GM19238 (cell line): ENCODE measurements around the gene ZDHHC11B.

ENCODE experiments used
- DNase-seq: peaks from one replicate; pipeline ENCODE4 v3.0.0; 2011; ENCODE audit warnings: low spot score; ENCODE audit not compliant: insufficient read length

ZDHHC11B gene

DNA sequence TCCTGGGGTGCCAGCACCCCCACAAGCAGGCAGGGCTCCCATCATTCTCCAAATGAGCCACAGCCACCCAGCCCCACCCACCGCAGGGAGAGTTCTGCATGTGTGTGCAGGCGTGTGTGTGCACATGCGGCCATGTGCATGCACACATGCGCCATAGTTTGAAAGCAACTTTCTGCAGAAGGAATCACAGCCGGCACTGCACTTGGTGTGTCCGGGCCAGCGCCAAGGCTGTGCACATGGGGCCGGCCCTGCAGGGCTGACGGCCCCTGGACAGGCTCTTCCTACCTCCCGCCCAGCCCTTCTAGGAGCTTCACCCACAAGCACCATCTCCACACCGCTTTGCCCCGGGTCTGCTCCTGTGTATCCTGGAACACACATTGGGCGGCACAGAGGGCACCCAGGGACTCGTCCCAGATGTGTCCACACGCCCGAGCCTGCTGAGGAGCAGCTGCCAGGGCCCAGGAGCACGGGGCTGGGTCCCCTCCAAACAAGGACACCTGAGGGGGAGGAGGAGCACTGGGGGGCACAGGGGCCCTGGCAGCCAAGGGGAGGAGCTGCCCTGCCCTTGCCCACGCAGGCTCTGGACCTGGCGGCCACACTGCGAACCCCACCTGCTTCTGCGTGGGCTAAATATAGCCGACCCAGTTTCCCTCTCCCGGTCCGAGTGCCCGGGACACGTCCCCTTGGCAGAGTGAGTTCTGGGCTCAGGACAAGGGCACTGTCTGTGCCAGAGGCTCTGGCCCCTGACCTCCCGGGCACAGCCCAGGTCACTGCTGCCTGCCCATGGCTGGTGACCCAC lies 110.5 kb downstream of the ZDHHC11B start:
- no peak for DNase-seq

DNA sequence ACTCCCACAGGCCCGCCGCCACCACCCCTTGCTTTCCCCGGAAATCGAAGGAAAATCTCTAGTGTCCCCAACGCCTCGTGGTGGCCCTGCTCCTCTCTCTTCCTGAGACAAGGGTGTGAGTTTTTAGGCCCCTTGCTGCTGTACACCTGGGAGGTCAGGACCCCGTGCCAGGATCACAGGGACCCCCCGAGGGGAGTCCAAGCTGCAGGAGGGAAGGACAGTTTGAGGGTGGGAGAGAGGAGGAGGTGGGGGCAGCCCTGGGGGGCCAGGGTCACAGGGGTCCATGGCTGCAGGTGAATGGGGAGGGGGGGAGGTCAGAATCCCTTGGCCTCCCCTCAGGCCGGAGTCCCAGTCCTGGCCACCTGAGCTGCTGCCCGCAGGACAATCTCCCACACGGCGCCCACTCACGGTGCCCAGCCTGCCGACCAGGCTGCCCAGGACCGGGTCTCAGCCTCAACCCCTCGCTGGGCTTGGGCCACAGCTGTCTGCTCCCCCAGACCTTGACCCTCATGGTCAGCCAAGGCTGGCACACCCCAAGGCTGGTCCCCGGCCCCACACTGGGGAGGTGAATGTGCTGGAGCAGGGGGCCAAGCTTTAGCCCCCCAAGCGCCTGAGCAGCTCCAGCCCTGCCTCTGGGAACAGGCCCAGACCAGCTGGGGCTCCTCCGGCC lies 111.2 kb downstream of the ZDHHC11B start:
- no peak for DNase-seq

DNA sequence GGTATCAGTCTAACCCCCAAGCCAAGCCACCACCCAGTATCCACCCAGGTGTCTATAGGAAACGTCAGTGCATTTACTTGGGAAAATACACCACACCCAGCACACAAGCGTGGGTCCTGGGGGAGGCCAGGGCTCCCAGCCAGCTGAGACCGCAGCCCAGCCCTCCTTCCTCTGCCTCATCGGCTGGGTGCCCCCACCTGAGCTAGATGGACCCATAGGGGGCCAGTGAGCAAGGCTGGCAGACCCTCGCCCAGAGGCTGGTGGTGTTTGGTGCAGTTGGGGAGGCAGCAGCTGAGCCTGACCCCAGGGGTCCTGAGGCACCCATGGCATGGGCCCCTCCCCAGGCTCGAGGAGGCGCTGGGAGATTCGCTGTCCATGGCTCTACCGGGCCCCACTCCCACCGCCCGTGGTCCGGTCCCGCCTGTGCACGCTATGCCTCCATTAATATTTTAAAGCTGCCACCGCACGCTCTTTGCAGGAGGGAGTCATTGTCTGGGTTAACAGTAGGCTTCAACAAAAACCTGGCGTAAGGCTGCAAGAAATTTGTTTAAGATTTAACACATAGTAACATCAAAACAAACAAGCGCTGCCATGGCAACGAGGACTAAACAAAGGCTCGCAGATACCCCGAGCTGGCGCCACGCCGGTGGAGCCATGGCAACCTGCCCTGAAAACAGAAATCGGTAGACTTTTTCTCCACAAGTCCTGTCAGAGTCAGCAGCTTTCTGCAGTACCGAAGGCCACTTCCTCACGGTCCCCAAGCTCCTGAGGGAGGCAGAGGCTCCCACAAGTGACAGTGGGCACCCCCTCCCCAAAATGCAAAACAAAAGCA lies 112.0 kb downstream of the ZDHHC11B start:
- no peak for DNase-seq

DNA sequence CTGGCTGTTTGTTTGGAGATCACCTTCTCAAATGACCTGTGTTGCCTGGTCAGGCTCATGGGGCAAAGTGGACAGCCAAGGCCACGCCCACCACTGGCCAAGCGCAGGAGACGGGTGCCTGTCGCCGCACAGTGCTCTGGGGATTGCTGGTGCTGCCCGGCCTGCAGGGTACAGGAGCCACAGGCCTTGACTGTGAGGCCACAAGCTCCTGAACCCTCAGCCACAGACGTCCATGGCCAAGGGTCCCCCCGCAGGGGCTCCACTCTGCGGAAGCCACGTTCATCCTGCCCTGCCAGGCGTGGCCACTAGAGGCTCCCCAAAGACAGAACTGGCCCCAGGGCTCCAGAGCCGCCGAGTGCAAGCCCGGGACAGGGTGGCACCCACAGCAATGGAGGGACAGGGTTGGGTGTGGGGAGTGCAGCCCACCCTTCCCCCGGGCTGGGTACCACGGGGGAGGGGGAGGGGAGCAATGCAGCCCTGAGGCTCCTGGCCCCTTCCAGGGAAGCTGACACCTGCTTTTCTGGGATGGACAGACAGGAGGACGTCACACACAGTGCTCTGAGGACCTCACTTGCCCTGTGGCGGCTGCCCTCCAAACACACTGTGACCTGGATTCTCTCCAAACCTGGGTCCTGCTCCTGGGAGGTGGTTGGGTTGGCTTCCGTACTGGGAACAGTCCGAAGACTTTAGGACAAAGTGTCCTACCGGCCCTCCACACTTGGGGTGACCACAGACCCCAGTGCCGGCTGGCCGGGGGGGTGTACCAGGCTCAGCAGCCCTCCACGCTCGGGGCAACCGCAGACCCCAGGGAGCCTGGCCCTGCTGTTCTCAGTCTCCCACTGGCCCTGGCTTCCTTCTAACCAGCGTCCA lies 112.8 kb downstream of the ZDHHC11B start:
- peak; percentile 68 for DNase-seq

DNA sequence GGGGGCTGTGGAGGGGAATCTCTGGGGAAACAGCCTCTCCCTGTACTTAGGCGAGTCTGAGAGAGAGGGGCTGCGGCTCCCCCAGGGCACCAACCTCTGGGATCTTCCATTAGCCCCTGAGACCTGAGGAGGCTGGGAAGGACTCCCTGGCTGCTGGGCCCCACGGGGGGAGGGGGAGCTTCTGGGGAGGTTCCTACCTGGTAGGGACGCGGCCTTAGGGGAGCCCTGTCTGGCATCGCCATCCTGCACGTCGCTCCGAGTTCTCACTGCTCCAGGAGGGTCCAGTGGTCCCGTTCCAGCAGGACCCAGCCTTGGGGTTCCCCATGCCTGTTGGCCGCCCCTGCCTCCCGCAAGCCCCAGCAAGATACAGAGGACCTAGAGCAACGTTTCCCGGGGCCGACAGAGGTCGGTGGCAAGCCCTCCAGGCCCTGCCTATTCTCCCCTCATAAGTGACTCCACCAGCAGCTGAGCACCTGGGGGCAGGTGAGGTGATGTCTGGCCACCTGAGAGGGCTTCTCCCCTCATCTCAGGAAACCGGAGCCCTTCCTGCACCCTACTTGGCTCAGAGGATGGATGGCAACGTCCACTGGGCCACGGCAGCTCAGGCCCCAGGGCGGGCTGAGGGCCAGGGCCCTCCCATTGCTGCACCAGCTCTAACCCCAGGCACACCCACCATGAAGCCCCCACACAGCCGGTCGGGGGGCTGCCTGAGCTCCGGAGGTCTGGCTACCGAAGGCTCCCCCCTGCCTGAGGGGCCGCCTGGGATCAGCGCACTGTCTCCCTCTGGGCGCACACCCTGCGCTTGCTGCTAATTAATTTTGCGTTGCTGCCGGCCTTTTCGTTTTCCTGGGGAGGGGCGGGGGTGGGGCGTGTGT lies 113.9 kb downstream of the ZDHHC11B start:
- no peak for DNase-seq

DNA sequence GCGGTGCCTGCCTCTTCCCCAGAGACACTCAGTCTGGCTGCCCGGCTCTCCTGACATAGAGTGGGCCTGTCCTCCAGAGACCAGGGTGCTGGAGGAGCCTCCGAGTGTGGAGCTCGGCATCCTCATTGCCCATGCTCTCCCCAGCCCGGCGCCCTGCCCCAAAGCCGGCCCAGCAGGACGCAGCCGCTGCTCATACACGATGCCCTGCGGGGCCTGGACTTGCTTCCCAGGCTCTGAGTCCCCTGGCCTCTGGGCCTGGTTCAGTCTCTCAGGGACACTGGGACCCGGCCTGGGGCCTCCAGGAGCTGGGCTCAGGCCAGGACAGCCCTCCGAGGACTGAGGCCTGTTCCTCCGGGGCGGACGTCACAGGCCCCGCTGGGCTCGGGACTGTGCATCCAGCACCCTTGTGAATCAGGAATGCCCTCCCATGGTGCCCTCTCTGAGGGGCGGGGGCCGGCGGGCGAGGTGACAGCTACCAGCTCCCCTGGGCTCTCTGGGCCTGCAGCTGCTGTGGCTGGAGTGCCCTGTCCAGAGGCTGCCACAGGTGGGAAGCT lies 114.6 kb downstream of the ZDHHC11B start:
- no peak for DNase-seq

DNA sequence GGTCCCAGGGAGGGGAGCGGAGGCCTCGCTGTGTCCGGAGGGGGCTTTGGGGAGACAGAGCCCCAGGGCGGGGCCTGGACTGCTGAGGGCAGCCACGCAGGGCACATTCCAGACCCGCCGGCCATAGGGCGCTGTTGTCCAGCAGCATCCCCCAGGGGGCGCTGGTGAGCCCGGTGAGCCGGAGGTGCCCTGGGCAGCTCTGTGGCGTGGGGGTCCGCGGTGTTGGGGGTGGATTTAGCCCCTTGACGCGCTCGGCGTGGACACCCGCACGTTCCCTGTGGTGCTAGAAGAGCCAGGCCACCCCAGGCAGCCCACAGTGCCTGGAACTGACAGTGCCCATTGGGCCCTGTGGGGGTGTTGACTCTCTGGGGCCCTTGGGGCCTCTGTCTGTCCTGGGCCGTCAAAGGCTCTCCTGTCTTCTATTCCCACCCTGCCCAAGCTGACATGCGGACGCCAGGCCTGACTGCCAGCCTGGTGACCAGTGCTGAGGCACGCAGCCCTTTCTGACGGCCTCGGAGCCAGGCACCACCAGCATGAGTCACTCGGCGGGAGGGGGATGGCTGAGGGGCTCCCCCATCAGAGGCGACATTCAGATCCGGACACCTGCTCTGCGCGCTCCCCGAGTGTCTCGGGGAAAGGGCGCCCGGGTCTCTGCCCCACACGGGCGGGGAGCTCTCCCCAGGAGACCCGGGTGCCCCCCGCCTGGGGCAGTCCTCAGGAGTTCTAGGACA lies 115.3 kb downstream of the ZDHHC11B start:
- DNase-seq = no peak

DNA sequence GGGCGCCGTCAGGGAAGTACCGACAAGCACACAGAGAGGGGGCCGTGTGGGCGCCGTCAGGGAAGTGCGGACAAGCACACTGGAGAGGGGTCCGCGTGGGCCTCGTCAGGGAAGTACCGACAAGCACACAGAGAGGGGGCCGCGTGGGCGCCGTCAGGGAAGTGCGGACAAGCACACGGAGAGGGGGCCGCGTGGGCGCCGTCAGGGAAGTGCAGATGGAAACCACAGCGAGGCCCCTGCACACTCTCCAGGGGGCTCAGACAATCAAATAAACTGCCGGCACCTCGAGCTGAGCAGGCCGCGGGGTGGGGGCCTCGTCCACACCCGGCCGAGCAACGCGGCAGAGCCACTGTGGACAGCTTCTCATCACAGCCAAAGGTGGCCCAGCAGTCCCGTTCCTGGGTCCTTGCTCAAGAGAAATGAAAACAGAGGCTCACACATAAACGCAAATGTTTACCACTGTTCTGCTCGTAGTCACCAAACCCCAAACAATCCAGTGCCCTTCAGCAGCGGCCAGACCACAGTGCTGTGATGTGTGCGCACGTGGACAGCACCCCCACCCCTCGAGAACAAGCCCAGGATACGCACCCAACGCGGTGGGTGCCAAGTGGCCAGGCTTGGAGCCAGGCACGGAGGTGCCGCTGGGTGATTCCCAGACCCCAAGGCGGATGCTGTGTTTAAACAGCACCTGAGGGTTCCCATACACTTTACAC lies 116.1 kb downstream of the ZDHHC11B start:
- no peak for DNase-seq

DNA sequence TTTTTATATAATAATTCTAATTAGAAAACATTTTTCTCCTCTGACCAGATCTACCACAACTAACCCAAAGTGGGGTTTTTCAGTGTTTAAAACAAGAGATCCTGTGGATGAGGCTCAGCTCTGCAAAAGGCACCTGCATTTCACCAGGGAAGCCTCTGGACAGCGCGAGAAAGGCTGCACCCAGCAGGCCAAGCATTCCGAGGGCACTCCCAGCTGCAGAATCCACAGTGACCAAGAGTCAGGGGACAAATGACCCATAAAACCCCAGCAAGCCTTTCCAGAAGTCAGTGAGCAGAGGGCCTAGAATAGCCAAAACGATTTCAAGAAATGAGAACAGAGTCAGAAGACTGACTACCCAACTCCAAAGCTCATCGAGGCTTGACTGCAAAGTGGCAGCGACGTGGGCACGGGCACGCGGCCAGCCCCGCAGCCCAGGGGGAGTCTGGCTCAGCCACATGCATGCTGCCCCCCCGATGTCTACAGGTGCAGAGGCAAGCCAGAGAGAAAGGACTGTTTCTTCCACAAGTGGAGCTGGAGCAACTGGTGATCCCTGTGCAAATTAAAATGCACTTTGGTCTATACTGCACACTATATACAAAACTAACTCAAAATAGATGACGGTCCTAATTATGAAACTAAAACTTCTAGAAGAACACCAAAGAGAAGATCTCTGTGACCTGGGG lies 117.6 kb downstream of the ZDHHC11B start:
- no peak for DNase-seq

DNA sequence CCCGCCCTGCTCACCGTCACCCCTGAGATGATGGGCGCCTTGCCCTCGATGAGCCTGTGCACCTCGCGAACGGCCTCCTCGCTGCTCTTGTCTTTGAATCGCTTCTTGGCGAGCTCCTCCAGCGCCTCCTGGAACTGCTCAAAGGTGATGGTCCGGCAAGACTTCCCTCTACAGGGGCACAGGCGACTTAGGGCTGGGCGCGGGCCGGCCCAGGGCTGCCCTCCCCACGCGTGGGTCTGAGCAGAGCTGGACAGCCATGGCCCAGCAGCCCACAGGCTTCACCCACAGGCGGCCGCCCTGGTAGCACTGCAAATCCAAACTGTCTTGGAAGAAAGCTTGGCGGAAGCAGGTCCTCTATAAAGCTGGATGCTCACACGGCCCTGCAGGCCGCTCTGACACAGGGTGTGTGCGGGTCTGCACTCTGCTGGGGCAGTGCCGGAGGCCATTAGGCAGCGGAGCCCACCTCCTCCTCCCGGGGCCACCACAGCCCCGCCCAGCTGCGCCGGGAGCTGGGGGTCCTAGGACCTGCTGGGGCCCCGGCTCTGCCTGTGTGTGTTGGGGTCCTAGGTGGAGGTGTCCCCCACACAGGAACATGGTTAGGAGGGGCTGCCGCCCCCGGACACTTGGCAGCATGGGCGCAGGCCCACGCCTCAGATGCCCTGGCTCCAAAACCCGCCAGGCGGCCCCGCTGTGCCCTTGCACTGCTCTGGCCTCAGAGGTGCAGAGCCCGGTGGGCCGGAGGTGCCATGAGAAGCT lies 118.4 kb downstream of the ZDHHC11B start:
- DNase-seq = no peak

DNA sequence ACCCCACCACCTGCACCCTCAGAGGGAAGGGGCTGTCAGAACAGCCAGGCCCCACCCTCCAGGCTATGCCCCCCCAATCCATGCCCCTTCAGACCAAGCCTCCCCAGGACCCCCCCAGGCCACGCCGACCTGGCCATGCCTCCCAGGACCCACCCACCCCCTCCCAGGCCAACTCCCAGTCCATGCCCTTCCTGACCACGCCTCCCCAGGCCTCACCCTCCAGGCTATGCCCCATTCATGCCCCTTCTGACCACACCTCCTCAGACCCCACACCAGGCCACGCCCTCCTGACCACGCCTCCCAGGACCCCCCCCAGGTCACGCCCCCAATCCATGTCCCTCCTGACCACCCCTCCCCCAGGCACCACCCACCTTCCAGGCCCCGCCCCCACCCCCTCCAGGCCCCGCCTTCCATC lies 119.0 kb downstream of the ZDHHC11B start:
- no peak for DNase-seq

DNA sequence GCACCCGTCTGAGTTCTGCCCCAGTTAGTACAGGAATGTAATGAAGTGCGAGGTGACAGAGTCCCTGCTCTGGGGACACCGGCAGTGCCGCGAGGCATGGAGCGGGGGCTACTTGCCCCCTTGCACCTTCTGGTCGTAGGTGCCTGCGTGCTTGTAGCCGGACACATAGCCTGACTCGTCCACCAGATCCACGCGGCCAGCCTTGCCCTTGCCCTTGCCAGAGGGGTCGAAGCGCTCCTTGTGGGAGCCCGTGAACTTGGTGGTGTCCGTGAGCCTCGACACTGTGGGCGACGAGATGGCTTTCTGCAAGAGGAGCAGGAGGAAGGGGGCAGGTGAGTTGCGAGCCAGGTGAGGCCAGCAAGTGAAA lies 119.6 kb downstream of the ZDHHC11B start:
- DNase-seq = no peak

DNA sequence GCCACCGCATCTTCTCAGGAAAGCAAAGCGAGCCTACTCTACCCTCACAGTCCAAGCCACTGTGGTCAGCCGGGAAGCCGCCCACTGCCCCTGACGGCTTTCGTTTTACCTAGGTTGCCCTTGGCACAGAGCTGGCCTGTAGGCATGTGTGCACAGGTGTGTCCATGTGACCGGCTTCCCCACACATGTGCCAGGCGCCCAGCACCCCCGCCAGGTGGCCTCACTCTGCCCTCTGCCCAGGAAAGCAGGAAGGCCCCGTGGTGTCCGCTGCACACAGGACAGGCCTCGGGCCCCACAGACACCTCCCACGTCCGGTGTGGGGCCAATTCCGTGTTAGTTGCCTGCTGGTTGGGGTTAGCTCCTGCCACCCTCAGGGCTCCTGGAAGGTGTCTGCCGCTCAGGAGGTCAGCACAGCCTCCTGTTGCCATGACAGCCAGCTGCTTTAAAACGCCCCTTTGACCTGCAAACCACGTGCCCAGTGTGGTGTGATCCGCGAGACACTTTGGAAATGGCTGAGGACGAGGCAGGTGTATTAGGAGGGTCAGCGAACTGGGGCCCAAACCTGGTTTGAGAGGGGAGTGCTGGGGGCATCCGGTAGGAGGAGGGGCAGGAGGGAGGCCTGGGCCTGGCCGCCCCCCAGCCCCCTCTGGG lies 120.1 kb downstream of the ZDHHC11B start:
- DNase-seq = no peak

DNA sequence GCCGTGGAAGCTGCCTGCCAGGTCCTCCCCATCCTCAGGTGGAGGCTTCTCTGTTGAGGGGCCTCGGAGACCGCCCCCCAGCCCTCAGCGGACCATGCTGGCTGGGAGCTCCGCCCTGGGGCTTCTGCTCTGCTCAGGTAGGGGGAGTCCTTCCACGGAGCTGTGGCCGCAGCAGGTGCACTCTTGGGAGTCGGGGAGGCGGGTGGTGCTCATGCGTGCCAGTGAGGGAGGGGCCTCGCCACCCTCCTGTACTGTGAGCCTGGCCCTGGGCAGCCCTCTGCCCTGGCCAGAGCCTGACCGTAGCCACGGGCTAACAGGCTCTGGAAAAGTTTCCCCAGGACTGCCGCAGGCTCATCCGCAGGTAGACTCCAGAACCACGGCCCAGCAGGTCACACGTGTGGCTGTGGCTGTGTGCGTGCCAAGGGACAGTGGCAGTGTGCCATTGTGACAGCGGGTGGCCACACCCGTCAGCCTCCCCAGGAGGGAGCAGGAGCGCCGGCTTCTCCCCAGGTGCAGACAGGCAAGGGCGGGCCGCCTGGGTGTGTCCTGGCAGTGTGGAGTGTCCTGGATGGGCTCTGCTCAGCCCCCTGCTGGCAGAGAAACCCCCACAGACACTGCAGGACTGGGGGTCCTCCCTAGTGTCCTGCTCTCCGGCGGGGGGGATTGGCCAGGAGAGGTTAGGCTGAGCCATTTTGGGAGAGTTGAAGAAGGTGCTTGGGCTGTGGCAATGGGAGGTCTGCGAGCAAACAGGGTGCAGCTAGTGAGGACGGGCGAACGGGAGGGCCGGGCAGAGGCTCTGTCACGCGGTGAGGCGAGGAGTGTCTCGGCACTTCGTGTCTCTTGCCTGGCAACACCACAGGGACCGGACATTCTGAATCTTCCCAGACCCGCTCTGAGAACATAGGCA lies 120.8 kb downstream of the ZDHHC11B start:
- DNase-seq = no peak

DNA sequence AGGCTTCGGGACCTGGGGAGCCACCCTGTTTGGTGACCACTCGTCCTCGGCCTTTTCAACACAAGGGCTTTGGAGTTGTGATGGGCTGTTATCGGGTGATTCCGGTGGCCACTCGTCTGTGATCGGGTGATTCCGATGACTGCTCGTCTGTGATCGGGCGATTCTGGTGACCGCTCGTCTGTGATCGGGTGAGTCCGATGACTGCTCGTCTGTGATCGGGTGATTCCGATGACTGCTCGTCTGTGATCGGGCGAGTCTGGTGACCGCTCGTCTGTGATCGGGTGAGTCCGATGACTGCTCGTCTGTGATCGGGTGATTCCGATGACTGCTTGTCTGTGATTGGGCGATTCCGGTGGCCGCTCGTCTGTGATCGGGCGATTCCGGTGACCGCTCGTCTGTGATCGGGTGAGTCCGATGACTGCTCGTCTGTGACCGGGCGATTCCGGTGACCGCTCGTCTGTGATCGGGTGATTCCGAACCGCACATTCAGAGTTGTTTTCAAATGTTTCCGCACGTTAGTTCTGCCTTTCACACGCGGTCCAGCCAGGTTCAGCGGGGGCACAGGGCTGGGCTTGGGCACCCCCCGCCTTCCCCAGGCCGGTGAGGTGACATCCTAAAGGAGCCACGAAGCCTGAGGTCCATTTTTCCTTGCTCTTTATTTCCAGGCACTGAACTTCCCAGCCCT lies 121.6 kb downstream of the ZDHHC11B start:
- no peak for DNase-seq
